Measurements from ENCODE around the gene MEOX2.

MEOX2 gene

DNA sequence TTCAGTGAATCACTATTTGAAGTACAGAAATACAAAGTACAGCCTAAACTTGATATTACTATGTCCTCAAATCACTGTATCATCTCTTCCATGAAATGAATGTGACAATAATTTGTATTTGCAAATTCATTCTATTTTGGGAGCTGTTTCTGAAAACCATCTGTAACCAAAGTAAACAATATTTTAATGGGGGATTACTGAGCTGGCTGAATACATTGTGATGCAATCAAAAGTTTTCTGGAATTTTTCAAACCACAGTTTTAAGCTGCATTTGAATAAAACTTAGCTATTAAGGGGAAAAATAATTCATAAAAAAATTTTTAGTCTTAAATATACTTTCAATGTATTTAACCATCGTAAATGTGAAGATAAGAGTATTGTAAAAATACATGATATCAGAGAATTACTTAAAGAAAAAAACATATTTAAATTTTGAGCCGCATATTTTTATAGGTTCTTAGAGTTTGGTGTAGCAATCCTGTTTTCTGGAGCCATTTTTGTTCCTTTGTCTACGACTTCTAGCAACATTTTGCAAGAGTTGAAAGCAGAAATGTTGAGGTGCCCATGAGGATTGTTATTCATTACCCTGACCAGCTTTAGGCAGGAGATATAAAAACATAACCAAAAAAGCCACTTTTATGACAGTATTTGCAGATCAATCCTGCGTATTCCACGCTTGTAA lies 78.8 kb downstream of the MEOX2 start:
- DNase-seq, result no peak

DNA sequence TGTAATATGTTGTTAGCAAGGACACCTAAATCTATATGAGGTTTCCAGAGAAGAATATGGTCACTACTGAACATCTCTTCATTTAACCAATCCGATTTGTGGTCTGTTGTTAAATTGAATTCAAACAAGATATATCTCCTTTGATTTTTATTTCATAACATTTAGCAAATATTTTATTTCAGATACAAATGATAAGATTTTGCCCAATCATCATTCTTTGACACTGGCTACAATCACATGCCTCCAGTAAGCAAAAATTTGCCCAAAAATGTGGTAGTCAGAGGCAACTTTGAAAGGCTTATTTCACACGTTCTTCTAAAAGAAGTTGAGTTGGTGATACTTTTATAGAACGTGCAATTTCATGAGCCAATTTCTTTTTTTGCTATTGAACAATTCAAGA lies 79.9 kb downstream of the MEOX2 start:
- DNase-seq, result no peak

DNA sequence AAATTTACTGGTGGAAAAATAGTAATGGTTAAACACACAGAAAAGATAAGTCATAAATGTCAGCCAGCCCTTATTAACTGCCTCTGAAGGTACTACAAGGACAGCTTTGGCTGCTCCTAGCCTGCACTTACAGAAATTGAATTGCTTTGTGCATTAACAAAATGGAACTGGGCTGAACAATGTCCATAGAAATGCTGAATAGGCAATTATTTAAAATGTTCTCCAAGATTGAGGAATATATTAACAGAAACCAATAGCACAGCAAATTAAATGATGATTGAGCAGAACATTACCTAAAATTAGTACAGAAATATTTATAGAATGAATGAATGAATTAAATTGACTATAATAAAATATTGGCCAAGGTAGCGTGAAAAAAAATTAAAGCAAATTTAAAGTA lies 82.3 kb downstream of the MEOX2 start:
- no peak for DNase-seq

DNA sequence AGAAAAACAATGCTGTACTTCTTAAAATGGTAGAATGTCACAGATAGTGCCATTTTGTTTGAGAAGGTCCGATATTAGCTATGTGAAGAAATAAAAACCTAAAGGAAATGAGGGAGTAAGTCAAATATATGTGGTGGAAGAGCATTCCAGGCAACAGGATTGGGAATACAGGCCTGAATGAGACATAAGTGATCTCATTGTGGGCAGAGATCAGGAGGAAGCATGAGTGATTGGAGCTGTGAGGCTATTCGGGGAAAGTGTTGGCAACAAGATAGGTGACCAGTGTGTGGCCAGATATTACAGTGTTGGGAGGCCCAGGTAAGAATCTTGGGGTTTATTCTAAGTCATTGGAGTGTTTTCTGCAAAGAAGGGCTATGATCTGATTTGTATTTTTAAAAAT lies 83.4 kb downstream of the MEOX2 start:
- DNase-seq, result no peak

DNA sequence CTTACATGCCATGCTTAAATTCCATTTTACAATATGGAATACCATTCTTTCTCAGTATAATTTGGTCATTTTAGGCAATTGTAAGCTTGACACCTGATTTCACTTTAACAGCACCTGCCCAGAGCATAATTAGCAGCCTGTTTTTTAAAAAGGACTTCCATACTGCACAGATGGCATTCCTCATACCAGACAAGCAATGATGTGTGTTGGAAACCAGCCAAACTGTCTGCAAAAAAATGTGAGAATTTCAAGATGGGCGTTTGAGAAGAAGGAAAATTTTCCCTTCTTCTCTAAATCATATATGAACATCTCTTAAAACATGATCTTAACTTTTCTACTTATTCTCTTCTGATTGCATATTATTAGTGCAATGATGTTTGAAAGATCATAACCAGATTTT lies 84.2 kb downstream of the MEOX2 start:
- no peak for DNase-seq

DNA sequence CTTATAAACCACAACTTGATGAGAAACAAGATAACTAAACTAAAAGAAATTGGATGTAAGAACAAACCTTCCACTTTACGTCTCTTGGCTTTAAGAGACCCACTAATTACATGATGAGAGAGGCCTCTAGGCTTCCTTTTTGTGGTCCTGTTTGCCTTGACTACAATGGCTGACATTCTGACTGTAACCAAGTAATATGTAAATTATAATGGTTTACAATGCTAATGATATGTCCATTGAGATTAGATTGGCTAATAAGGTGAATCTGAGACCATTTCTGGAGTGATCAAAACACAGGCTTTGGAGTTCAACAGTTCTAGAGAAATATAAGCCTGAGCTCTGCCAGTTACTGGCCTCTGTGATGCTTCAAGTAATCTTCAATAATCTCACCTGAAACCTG lies 85.3 kb downstream of the MEOX2 start:
- DNase-seq, result no peak

DNA sequence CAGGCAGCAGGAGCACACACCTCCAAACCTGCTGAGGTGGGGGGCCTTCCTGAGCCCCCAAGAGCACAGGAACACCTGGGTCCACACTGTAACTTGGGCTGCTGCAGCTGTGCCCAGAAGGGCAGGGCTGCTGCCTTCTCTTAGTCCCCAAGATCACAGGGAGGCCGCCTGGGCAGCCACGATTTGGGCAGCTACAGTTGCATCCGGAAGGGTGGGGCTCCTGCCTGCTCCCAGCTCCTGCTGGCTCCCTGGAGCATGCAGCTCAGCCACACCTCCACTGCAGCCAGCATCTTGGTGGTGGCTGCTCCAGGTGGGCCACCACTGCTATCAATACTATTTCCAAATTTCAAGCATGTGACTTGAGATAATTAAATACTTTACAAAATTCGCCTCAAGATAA lies 86.2 kb downstream of the MEOX2 start:
- no peak for DNase-seq

DNA sequence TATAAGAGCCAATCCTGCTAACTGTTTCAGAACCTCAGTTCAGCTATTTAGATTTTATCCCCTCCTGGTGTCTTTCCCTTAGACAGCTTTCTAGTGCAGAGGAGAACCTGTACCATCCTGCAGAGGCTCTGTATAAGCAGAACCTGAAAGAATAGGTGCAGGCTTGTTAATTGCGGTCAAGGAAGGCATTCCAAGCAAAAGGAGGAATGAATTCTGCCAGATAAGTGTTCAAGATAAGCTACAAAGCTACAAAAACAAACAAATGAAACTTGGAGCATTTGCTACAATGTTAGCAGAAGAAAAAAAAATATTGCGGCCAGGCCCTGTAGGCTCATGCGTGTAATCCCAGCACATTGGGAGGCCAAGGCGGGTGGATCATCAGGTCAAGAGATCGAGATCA lies 92.0 kb downstream of the MEOX2 start:
- no peak for DNase-seq

DNA sequence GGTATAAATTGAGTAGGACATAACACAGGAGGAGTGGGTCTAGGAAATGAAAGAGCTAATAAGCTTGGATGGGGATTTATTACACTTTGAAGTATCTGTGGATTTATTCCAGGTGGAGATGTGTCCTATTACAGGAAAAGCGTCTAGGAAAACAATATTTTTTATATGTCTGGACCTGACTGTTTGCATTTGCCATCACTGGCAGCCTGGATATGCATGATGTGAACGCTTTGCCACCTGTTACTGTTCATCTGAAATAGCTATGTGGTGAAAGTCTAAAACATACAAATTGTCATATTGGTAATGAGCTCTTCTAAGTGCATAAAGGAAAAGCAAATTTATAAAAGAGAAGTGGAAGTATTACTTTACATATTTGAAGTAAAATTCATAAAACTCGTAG lies 93.1 kb downstream of the MEOX2 start:
- no peak for DNase-seq

DNA sequence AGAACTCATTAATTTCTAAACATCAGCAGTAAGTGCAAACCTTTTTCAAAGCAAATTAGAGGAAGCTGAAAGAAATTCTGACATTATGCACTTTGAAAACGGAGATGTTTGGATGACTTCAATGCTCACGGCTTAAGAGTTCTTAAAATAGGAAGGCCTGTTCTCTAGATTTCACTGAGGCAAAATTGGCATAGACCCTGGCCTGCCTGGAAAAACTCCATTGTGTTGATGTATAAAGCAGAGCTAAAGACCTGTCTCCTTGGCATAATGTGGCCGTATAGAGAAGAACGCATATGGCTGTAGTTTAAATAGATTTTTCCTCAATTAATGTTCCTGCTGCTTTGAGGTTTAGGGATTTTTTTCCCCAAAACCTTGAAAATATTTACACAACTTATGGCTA lies 100.2 kb downstream of the MEOX2 start:
- no peak for DNase-seq

DNA sequence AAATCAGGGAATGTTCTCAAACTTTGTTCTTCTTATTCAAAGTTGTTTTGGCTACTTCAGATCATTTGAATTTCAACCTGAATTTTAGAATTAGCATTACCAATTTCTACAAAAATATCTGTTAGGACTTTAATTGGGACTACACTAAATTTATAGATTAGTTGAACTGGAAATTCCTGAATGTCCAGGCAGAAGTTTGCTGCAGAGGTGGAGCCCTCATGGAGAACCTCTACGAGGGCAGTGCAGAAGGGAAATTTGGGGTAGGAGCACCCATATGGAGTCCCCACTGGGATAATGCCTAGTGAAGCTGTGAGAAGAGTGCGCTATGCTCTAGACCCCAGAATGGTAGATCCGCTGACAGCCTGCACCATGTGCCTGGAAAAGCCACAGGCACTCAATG lies 101.9 kb downstream of the MEOX2 start:
- DNase-seq, result peak; percentile 0

DNA sequence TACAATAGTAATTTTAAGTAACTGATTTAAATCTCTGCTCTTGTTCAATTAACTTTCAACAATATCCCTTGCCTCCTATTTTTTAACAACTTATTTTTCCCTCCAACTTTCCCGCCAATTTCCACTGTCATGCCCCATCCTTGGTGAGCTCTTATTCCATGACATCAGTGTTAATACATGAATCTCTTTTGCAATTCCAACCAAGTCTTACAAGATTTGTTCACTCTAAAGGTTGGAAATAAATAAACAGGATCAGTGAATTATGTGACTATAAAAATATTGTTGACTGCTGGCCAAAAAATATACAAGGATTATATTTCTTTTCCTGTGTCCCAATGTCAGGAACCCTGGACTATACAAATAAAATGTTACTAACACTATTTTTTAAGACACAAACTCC lies 103.7 kb downstream of the MEOX2 start:
- DNase-seq, result no peak

DNA sequence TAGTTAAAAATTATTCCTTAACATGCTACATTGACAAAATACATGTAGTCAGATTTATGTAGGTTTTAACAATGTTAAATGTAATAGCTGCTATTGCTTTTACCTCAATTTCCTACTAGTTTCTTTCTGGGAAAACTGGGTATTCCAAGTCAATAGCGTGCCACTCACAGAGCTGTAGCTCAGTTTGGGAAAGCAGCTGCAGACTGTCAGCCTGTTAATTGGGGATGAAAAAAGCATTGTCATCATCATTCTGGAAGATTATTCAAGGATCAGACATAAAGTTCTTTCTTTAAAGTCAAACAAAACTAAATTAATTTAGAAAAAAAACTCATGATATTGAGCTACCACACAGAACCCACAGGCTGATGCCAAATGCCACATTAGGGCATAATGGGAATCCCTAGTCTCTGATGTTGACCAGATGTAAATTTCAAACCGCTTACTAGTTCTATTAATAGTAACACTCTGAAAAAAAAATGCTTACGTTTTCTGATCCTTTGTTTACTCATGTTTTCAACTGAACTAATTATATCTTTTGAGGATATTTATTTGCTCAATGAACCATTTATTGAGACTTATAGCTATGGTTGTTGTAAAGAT lies 105.0 kb downstream of the MEOX2 start:
- DNase-seq, result no peak

DNA sequence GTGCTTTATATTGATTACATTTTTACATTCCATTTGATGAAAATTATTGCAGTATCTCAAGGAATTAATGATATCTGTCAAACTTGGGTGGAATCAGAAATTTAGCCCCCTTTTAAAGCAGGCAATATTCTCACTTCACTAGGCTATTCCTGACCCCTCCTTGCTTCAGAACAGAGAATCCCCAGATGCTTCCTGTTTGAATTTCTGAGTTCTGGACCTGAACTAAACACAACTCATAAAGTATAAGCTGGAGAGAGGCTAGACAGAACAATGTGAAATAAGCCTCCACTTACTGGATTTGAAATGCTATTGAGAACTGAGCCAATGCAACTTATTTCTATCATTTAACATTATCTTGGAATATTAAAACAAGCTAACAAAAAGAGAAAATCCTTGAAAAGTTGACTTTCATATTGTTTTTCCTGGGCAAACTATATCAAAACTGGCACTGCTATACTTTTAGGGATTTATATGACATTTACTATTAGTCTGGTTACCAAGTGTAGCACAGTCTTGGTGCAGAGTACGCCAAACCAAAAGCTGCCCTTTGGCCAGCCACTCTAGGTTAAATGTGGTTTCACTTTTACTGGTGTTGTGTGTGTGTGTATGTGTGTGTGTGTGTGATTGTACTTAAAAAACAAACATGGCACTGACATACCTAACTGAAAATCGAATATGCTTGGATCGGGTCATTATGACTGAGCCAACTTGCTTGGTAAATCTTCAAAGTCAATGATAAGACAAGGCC lies 105.7 kb downstream of the MEOX2 start:
- DNase-seq, result no peak

DNA sequence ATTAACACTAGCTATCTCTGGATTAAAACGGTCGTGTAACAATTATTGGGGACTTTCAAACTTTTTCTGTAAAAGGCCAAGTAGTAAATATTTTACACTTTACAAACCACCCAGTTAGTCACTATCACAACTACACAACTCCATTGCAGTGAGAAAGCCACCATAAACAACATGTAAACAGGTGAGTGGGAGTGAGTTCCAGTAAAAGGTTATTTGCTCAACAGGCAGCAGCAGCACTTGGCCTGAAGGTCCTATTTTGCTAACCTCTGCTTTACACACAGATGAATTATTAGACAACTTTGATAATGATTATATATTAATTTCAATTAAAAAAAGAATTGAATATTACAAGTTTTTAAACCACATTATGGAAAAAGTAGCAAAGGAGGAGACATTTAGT lies 108.9 kb downstream of the MEOX2 start:
- DNase-seq, result no peak

DNA sequence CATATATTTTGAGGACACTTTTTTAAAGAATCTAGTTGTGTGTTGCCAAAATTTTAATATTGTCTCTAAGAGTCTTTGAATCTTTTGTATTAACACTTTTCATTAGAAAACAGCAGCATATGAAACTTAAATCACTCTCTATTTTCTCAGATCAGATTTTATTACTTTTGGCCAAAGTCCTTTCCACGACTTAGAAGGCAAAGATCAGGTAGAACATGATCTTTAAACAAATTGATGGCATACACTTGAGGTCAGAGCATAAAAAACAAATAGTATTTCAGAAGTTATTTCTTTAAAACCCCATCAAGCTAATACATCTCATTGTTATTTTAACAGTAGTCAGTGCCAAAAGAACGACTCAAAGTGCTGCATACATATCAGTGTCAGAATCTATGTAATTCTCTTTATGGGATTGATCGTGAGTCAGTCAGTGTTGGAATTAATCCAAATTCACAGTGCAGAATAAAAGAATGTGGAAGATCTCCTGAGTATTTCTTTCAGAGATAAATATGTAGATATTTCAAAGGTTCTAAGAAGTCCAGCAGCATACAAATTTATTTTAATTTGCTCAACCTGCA lies 115.1 kb downstream of the MEOX2 start:
- no peak for DNase-seq

DNA sequence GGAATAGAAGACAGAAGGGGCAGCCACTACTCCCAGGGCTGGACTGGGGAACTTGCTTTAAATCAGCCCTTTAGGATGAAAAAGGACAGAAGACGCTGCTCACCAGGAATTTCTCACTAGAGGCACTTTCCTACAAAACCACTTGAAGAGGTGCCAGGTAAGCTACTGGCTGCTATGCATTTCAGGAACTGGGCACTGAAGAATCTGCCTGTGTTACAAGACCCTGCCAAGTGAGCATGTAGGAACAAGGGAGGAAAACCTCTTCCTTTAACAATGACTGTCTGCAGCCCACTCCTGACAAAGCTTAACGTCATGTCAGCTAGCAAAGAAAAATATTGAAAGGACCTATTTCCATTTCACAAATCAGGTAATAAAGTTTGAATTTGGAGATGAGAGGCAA lies 118.8 kb downstream of the MEOX2 start:
- DNase-seq, result no peak

DNA sequence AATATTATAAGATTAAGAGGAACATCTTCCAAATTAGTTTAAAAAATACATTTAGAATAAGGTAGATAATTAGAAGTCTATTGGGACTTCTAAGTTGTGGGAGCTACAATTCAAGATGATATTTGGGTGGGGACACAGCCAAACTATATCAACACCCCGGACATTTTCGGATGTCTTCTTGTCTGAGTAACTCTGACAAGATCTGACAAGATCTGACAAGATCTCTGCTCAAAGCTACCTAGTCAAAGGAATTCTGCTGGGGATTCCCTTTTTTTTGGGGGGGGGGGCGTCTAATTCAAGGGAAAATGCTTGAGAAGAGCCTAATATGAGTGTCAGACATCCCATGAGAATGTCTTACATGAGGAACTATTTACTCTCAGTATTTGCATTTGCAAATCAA lies 119.4 kb downstream of the MEOX2 start:
- no peak for DNase-seq

DNA sequence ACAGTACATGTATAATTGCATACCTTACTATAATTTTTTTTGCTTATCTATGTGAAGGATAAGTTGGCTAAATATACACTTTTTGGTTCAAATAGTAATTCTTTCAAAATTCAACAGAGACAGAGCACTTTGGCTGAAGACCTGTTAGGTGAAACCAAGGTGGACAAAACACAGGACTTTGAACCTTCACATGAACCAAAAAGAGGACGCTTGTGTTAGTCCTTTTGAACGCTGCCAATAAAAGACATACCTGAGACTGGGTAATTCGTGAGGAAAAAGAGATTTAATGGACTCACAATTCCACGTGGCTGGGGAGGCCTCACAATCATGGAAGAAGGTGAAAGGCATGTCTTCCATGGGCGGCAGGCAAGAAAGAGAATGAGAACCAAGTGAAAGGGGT lies 120.0 kb downstream of the MEOX2 start:
- DNase-seq, result no peak

DNA sequence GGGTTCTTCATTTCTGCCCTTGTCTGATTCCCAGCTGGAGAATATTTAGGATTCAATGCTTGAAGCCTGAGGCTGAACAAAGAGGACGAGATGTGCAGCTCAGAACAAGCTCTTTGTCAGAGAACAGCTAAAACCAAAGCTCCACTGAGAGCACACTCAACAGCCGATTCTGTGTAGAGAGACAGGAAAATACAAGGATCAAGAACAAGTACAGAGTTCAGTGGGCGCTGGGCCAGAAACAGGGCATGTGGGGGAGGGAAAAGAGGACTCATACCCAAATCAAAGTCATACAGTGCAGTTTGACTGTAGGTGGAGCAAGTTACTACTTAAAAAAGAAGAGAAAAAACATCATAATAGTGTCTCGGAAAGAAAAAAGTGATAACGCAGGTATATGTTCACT lies 124.6 kb downstream of the MEOX2 start, which contains the start of gene AGMO:
Gene AGMO, minus strand, starts transcription at position 181 of the 400 bp plus-strand sequence.
- DNase-seq, result no peak

All from OCI-M1 (cell line).